Mesendoderm (in vitro differentiated cells): ENCODE results near the gene MYO18B.

ENCODE experiments used
- DNase-seq: peaks from one replicate; pipeline ENCODE4 v3.0.0; 2013
- H2AK5ac ChIP-seq: 2 replicates; pipeline ENCODE4 v1.6.1; 2013; ENCODE audit warnings: low read length, inconsistent platforms
- H2BK120ac ChIP-seq: 2 replicates; pipeline ENCODE4 v1.6.1; 2013; ENCODE audit warnings: low read depth, mild to moderate bottlenecking, low read length, moderate library complexity, mixed read lengths
- H2BK15ac ChIP-seq: replicated peaks from 2 replicates; pipeline ENCODE4 v1.6.1; 2013; ENCODE audit warnings: low read depth, mild to moderate bottlenecking, moderate library complexity
- H2BK5ac ChIP-seq: 2 replicates; pipeline ENCODE4 v1.6.1; 2013; ENCODE audit warnings: low read length, inconsistent platforms
- H3K18ac ChIP-seq: 2 replicates; pipeline ENCODE4 v1.6.1; 2013; ENCODE audit warnings: mild to moderate bottlenecking, low read length, mixed read lengths
- H3K23ac ChIP-seq: one replicate; pipeline ENCODE4 v1.6.1; 2013; ENCODE audit warnings: low read length
- H3K27ac ChIP-seq: 2 replicates; pipeline ENCODE4 v1.5.1; 2013; ENCODE audit warnings: low read depth, mild to moderate bottlenecking, inconsistent platforms, low read length, moderate library complexity
- H3K27me3 ChIP-seq: 2 replicates; pipeline ENCODE4 v1.6.1; 2013; ENCODE audit warnings: low read length, control low read depth, mild to moderate bottlenecking, inconsistent platforms; ENCODE audit not compliant: insufficient read depth, poor library complexity
- H3K36me3 ChIP-seq: 2 replicates; pipeline ENCODE4 v1.6.1; 2013; ENCODE audit warnings: low read length, inconsistent platforms; ENCODE audit not compliant: control insufficient read depth, insufficient read depth
- H3K4ac ChIP-seq: one replicate; pipeline ENCODE4 v1.6.1; 2013; ENCODE audit warnings: low read depth, mild to moderate bottlenecking, low read length, moderate library complexity
- H3K4me1 ChIP-seq: 2 replicates; pipeline ENCODE4 v1.6.1; 2013; ENCODE audit warnings: low read depth, low read length, inconsistent platforms; ENCODE audit not compliant: control insufficient read depth
- H3K4me2 ChIP-seq: 2 replicates; pipeline ENCODE4 v1.6.1; 2013; ENCODE audit warnings: low read length
- H3K4me3 ChIP-seq: 2 replicates; pipeline ENCODE4 v1.5.1; 2013; ENCODE audit warnings: mild to moderate bottlenecking, low read length
- H3K56ac ChIP-seq: one replicate; pipeline ENCODE4 v1.6.1; 2013; ENCODE audit warnings: low read length
- H3K79me1 ChIP-seq: 2 replicates; pipeline ENCODE4 v1.6.1; 2013; ENCODE audit warnings: low read length, inconsistent platforms
- H3K79me2 ChIP-seq: 2 replicates; pipeline ENCODE4 v1.6.1; 2013; ENCODE audit warnings: mild to moderate bottlenecking, low read length; ENCODE audit not compliant: control insufficient read depth, insufficient read depth
- H3K9ac ChIP-seq: 2 replicates; pipeline ENCODE4 v1.6.1; 2013; ENCODE audit warnings: low read length, inconsistent platforms
- H4K5ac ChIP-seq: one replicate; pipeline ENCODE4 v1.6.1; 2013; ENCODE audit warnings: low read length
- H4K8ac ChIP-seq: one replicate; pipeline ENCODE4 v1.6.1; 2013; ENCODE audit warnings: low read depth, mild to moderate bottlenecking, control low read depth, low read length, moderate library complexity
- WGBS: extraction: QIAGEN DNeasy Blood & Tissue Kit; methylation state at CpG from one replicate; pipeline ENCODE4 v1.1.7; 2013; ENCODE audit warnings: low lambda C conversion rate, missing lambda C conversion rate; ENCODE audit not compliant: insufficient coverage; ENCODE audit errors: extremely low coverage; 5-methylcytosine and 5-hydroxymethylcytosine counted together

MYO18B gene

GRCh38 chr22:25709758-25710157, 32.2 kb upstream of the MYO18B start:
- no CpG with 5 or more reads among the region's 6 CpGs for WGBS

GRCh38 chr22:25710501-25710900, 31.5 kb upstream of the MYO18B start:
- H4K8ac ChIP-seq, result no peak overlapping the region
- H2BK15ac ChIP-seq, result no peak overlapping the region
- H3K79me2 ChIP-seq, result no peaks in the 10 kb centered on the region
- H3K79me1 ChIP-seq, result no peaks in the 10 kb centered on the region
- DNase-seq, result no peak
- no peaks in the 10 kb centered on the region for H3K27me3 ChIP-seq
- no peak overlapping the region for H2BK5ac ChIP-seq
- no peaks in the 10 kb centered on the region for H3K4me1 ChIP-seq
- H3K4ac ChIP-seq, result no peak overlapping the region
- no peak overlapping the region for H3K18ac ChIP-seq
- WGBS, result no CpG with 5 or more reads among the region's 7 CpGs
- no peak overlapping the region for H3K23ac ChIP-seq
- no peak overlapping the region for H3K9ac ChIP-seq
- H2AK5ac ChIP-seq, result no peak overlapping the region
- H3K36me3 ChIP-seq, result no peaks in the 10 kb centered on the region
- no peak overlapping the region for H3K56ac ChIP-seq
- H3K27ac ChIP-seq, result no peak overlapping the region
- H2BK120ac ChIP-seq, result no peak overlapping the region
- H3K4me2 ChIP-seq, result no peak overlapping the region
- no peak overlapping the region for H3K4me3 ChIP-seq
- H4K5ac ChIP-seq, result no peak overlapping the region

More at GRCh38 chr22:25709758-25710157, 32.2 kb upstream of the MYO18B start:
- no peak overlapping the region for H2BK120ac ChIP-seq
- no peak overlapping the region for H3K23ac ChIP-seq
- H3K79me2 ChIP-seq, result no peaks in the 10 kb centered on the region
- no peak overlapping the region for H3K4ac ChIP-seq
- H4K8ac ChIP-seq, result no peak overlapping the region
- no peak overlapping the region for H4K5ac ChIP-seq
- H3K79me1 ChIP-seq, result no peaks in the 10 kb centered on the region
- no peak overlapping the region for H3K27ac ChIP-seq
- no peak overlapping the region for H3K4me3 ChIP-seq
- no peak overlapping the region for H3K9ac ChIP-seq
- no peak overlapping the region for H3K56ac ChIP-seq
- no peak overlapping the region for H2BK5ac ChIP-seq
- no peaks in the 10 kb centered on the region for H3K36me3 ChIP-seq
- H2AK5ac ChIP-seq, result no peak overlapping the region
- H3K18ac ChIP-seq, result no peak overlapping the region
- H3K27me3 ChIP-seq, result no peaks in the 10 kb centered on the region
- DNase-seq, result no peak
- H3K4me1 ChIP-seq, result no peaks in the 10 kb centered on the region
- no peak overlapping the region for H3K4me2 ChIP-seq
- no peak overlapping the region for H2BK15ac ChIP-seq

GRCh38 chr22:25711491-25711890, 30.5 kb upstream of the MYO18B start:
- no peak overlapping the region for H3K27ac ChIP-seq
- no peak for DNase-seq
- H2BK5ac ChIP-seq, result no peak overlapping the region
- H3K56ac ChIP-seq, result no peak overlapping the region
- no peak overlapping the region for H2BK120ac ChIP-seq
- no peak overlapping the region for H3K18ac ChIP-seq
- no peak overlapping the region for H3K4ac ChIP-seq
- no peaks in the 10 kb centered on the region for H3K4me1 ChIP-seq
- H3K79me1 ChIP-seq, result no peaks in the 10 kb centered on the region
- H3K4me3 ChIP-seq, result no peak overlapping the region
- H3K4me2 ChIP-seq, result no peak overlapping the region
- no peak overlapping the region for H2BK15ac ChIP-seq
- no peak overlapping the region for H3K23ac ChIP-seq
- no peak overlapping the region for H4K8ac ChIP-seq
- H3K27me3 ChIP-seq, result no peaks in the 10 kb centered on the region
- no peaks in the 10 kb centered on the region for H3K79me2 ChIP-seq
- H3K9ac ChIP-seq, result no peak overlapping the region
- H3K36me3 ChIP-seq, result no peaks in the 10 kb centered on the region
- no peak overlapping the region for H4K5ac ChIP-seq
- no peak overlapping the region for H2AK5ac ChIP-seq
- no CpG with 5 or more reads among the region's 6 CpGs for WGBS

GRCh38 chr22:25712661-25713400, 29.2 kb upstream of the MYO18B start:
- H3K4me2 ChIP-seq, result no peak overlapping the region
- no peak for DNase-seq
- no peak overlapping the region for H2AK5ac ChIP-seq
- no CpG with 5 or more reads among the region's 7 CpGs for WGBS
- no peak overlapping the region for H3K56ac ChIP-seq
- no peak overlapping the region for H3K4ac ChIP-seq
- H3K27ac ChIP-seq, result no peak overlapping the region
- H3K79me2 ChIP-seq, result no peaks in the 10 kb centered on the region
- no peaks in the 10 kb centered on the region for H3K27me3 ChIP-seq
- no peak overlapping the region for H3K9ac ChIP-seq
- H3K36me3 ChIP-seq, result no peaks in the 10 kb centered on the region
- no peak overlapping the region for H2BK5ac ChIP-seq
- no peaks in the 10 kb centered on the region for H3K79me1 ChIP-seq
- no peak overlapping the region for H2BK120ac ChIP-seq
- H3K4me1 ChIP-seq, result no peaks in the 10 kb centered on the region
- H3K23ac ChIP-seq, result no peak overlapping the region
- H2BK15ac ChIP-seq, result no peak overlapping the region
- H3K4me3 ChIP-seq, result no peak overlapping the region
- H4K8ac ChIP-seq, result no peak overlapping the region
- H3K18ac ChIP-seq, result no peak overlapping the region
- H4K5ac ChIP-seq, result no peak overlapping the region

GRCh38 chr22:25714070-25714469, 27.9 kb upstream of the MYO18B start:
- no peaks in the 10 kb centered on the region for H3K79me1 ChIP-seq
- WGBS, result no CpG with 5 or more reads among the region's 7 CpGs

GRCh38 chr22:25714739-25715138, 27.2 kb upstream of the MYO18B start:
- Histone ChIP-seq H3K79me1 (no peaks in the 10 kb centered on the region), H4K5ac (no peak overlapping the region), H3K9ac (no peak overlapping the region), H3K18ac (no peak overlapping the region), H3K36me3 (no peaks in the 10 kb centered on the region), H4K8ac (no peak overlapping the region), H3K23ac (no peak overlapping the region), H3K27me3 (no peaks in the 10 kb centered on the region), H2BK15ac (no peak overlapping the region), H3K27ac (no peak overlapping the region), H3K56ac (no peak overlapping the region), H3K79me2 (no peaks in the 10 kb centered on the region), H2BK5ac (no peak overlapping the region), H3K4ac (no peak overlapping the region), H3K4me3 (no peak overlapping the region), H2BK120ac (no peak overlapping the region), H2AK5ac (no peak overlapping the region), H3K4me1 (no peaks in the 10 kb centered on the region), H3K4me2 (no peak overlapping the region)
- WGBS, result no CpG with 5 or more reads among the region's 6 CpGs
- no peak for DNase-seq

More at GRCh38 chr22:25714070-25714469, 27.9 kb upstream of the MYO18B start:
- Histone ChIP-seq H3K79me2 (no peaks in the 10 kb centered on the region), H3K18ac (no peak overlapping the region), H3K56ac (no peak overlapping the region), H3K4me1 (no peaks in the 10 kb centered on the region), H3K4me3 (no peak overlapping the region), H3K4me2 (no peak overlapping the region), H2BK120ac (no peak overlapping the region), H3K27ac (no peak overlapping the region), H3K4ac (no peak overlapping the region), H2BK5ac (no peak overlapping the region), H2AK5ac (no peak overlapping the region), H3K9ac (no peak overlapping the region), H4K5ac (no peak overlapping the region), H4K8ac (no peak overlapping the region), H3K23ac (no peak overlapping the region), H2BK15ac (no peak overlapping the region), H3K36me3 (no peaks in the 10 kb centered on the region), H3K27me3 (no peaks in the 10 kb centered on the region)
- no peak for DNase-seq
